Fibroblast of upper back skin (primary cell): ENCODE measurements around the gene TMEM156.
A peak's percentile ranks its signal among the peaks of the same experiment; 100 is the strongest.
"Not testable (repeated sequence)": the region's sequence is repeated elsewhere in the genome, so short reads cannot be mapped to it uniquely, and the experiment has no call there.

ENCODE experiments used
- DNase-seq: peaks from one replicate; pipeline ENCODE4 v3.0.0-alpha.2; 2013

TMEM156 gene

GRCh38 chr4:38988353-38988752 is 43.9 kb downstream of the TMEM156 start:
- DNase-seq: not testable (repeated sequence)

GRCh38 chr4:38987491-38987890 is 44.7 kb downstream of the TMEM156 start:
- no peak for DNase-seq

- no peak for DNase-seq
These were observed 46.7 kb downstream of the TMEM156 start for GRCh38 chr4:38985410-38986100.

GRCh38 chr4:38983787-38984598 is 48.2 kb downstream of the TMEM156 start:
- DNase-seq: peak; percentile 69

- no peak for DNase-seq
These were observed 48.9 kb downstream of the TMEM156 start for GRCh38 chr4:38983291-38983690.

- DNase-seq: peak; percentile 37
These were observed 49.7 kb downstream of the TMEM156 start for GRCh38 chr4:38982361-38983095.

- DNase-seq: peak; percentile 87
These were observed 51.1 kb downstream of the TMEM156 start for GRCh38 chr4:38980903-38981676.

GRCh38 chr4:38979511-38980230 is 52.5 kb downstream of the TMEM156 start:
- peak; percentile 20 for DNase-seq

- no peak for DNase-seq
These were observed 53.1 kb downstream of the TMEM156 start for GRCh38 chr4:38979081-38979480.

- no peak for DNase-seq
These were observed 55.9 kb downstream of the TMEM156 start for GRCh38 chr4:38976308-38976707.

- no peak for DNase-seq
These were observed 63.5 kb downstream of the TMEM156 start for GRCh38 chr4:38968668-38969067.

- DNase-seq: peak; percentile 99
These were observed 64.7 kb downstream of the TMEM156 start for GRCh38 chr4:38967260-38968095.

GRCh38 chr4:38965866-38966265 is 66.3 kb downstream of the TMEM156 start:
- no peak for DNase-seq

- no peak for DNase-seq
These were observed 67.0 kb downstream of the TMEM156 start for GRCh38 chr4:38964942-38965775.

GRCh38 chr4:38959248-38959647 is 73.0 kb downstream of the TMEM156 start:
- not testable (repeated sequence) for DNase-seq

- peak; percentile 72 for DNase-seq
These were observed 73.6 kb downstream of the TMEM156 start for GRCh38 chr4:38958453-38959190.

GRCh38 chr4:38957893-38958292 is 74.3 kb downstream of the TMEM156 start:
- no peak for DNase-seq

GRCh38 chr4:38957261-38957815 is 74.9 kb downstream of the TMEM156 start:
- DNase-seq: no peak

- no peak for DNase-seq
These were observed 76.3 kb downstream of the TMEM156 start for GRCh38 chr4:38955957-38956356.
